ENCODE measurements around the gene EVL. TPM values are rescaled to one million over a fixed set of nuclear protein-coding genes. Genes with fewer than 3 reads are reported as not detected.
"Not testable (repeated sequence)": the region's sequence is repeated elsewhere in the genome, so short reads cannot be mapped to it uniquely, and the experiment has no call there.

Gene EVL
- total and polyA plus RNA-seq, 12 donors: 26.0 to 79.4 (median 47.6) TPM

DNA sequence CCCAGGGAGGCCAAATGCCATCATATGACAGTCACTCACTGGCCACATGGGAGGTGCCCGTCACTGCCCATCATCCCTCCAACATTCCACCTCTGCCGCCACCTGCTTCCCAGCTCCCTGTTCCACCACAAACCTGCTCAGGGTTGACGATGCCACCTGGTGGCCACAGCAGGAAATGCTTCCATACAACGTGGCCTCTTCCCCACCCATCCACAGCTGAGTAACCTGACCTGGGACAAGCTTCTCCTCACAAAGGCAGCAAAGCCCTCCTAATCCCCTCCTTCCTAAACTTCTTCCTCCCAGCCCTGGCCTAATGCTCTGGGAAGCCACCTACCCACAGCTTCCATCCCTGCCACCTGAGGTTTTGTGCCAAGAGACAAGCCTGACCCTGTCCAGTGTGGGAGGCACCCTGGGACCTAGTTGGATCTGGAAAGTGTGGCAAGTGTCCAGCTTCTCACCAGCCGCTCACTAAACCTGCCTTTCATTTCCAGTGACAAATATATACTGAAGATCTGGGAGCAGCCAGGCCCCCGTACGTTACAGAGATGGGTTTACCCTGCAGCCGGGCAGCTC lies 89.9 kb downstream of the EVL start:
- 60 to 68% methylated on average over 8 of the region's 8 CpGs for WGBS, 2 donors
- ATAC-seq (no peak), DNase-seq (peak in 1 of 2 donors; percentile 14)
- H3K36me3 ChIP-seq: no peaks in the 10 kb centered on the region
- peaks cover 10 to 45% (median 34%) of the 10 kb centered on the region in 7 donors for H3K27me3 ChIP-seq
- no peak overlapping the region for H3K4me3 ChIP-seq
- intact Hi-C loops (cut with DNase I): no loop called here
- peaks cover 0 to 16% (median 14%) of the 10 kb centered on the region in 9 donors for H3K4me1 ChIP-seq
- TF ChIP-seq, protein P1, sequence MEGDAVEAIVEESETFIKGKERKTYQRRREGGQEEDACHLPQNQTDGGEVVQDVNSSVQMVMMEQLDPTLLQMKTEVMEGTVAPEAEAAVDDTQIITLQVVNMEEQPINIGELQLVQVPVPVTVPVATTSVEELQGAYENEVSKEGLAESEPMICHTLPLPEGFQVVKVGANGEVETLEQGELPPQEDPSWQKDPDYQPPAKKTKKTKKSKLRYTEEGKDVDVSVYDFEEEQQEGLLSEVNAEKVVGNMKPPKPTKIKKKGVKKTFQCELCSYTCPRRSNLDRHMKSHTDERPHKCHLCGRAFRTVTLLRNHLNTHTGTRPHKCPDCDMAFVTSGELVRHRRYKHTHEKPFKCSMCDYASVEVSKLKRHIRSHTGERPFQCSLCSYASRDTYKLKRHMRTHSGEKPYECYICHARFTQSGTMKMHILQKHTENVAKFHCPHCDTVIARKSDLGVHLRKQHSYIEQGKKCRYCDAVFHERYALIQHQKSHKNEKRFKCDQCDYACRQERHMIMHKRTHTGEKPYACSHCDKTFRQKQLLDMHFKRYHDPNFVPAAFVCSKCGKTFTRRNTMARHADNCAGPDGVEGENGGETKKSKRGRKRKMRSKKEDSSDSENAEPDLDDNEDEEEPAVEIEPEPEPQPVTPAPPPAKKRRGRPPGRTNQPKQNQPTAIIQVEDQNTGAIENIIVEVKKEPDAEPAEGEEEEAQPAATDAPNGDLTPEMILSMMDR (IDR thresholded peaks at IDR 0.05): peak; percentile 18 to 51 (median 44)
- no peak overlapping the region for H3K27ac ChIP-seq
- H3K9me3 ChIP-seq: peaks cover 0 to 12% (median 6%) of the 10 kb centered on the region in 11 donors

DNA sequence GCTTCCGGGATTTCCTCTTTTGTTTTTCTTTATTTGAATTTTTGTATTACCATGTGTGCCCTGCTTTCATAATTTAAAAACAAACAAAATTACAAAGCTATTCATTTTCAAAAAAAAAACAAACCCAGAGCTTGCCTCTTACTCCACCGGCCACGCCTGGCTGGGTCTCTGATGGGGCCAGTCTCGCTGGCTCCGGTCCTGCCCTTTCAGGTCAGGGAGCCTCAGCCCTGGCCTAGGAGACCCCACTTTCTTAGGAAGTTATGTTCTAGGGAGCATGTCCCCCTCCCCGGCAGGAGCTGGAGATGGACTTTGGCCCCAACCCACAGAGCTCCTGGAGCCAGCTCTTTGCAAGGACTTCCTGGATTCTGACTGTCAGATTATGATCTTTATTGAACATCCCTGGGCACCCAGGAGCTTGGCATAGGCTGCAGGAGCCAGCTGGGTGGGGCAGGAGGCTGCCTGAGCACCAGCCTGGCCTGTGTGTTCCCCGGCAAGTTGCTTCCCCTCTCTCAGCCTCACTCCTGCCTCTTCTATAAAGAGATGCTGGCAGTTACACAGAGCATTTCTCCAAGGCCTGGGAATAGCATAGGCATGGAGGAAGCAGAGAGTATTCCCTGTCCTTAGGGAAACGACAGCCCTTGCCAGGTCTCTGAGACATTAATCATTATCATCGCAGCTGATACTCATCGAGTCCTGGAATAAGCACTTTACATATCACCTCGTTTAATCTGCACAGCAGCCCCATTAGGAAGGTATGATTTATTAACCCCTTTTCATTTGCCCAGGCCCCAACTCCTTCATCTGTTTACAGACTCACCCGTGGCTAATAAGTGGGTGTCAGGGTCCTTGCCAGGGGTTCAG lies 90.8 kb downstream of the EVL start:
- no peaks in the 10 kb centered on the region for H3K36me3 ChIP-seq
- H3K9me3 ChIP-seq: peaks cover 0 to 12% (median 6%) of the 10 kb centered on the region in 11 donors
- WGBS, 2 donors: 75 to 78% methylated on average over 12 of the region's 12 CpGs
- H3K4me1 ChIP-seq: peaks cover 0 to 16% (median 14%) of the 10 kb centered on the region in 9 donors
- H3K27ac ChIP-seq: no peak overlapping the region
- intact Hi-C loops (cut with DNase I): no loop called here
- DNase-seq: no peak
- peaks cover 10 to 49% (median 42%) of the 10 kb centered on the region in 7 donors for H3K27me3 ChIP-seq
- H3K4me3 ChIP-seq: no peak overlapping the region
- ATAC-seq: no peak
- TF ChIP-seq, protein P1 (IDR thresholded peaks at IDR 0.05): no peak

DNA sequence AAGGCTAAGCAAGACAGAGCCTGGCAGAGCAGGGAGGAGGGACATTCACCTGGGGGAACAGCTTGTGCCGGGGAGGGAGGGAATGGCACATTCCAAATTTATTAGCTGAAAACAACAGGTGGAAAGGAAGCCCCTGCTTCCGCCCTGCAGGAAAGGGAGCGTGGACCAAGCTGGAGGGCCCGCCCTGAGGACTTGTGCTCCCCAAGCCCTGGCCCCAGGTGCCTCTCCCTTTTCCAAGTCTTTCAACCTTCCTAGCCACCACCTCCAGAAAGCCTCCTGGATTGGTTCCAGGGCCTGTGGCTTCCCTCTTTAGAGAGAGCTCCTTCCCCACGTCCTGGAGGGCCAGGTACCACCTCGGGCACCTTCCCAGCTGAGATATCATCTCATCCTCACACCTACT lies 91.6 kb downstream of the EVL start:
- no peaks in the 10 kb centered on the region for H3K36me3 ChIP-seq
- WGBS, 2 donors: 76 to 80% methylated on average over 6 of the region's 6 CpGs
- TF ChIP-seq, protein P1 (IDR thresholded peaks at IDR 0.05): no peak
- peaks cover 0 to 16% (median 14%) of the 10 kb centered on the region in 9 donors for H3K4me1 ChIP-seq
- DNase-seq (peak in 1 of 2 donors; percentile 3), ATAC-seq (no peak)
- no peak overlapping the region for H3K4me3 ChIP-seq
- peaks cover 10 to 51% (median 49%) of the 10 kb centered on the region in 7 donors for H3K27me3 ChIP-seq
- peaks cover 0 to 12% (median 6%) of the 10 kb centered on the region in 11 donors for H3K9me3 ChIP-seq
- H3K27ac ChIP-seq: no peak overlapping the region
- intact Hi-C loops (cut with DNase I): no loop called here

DNA sequence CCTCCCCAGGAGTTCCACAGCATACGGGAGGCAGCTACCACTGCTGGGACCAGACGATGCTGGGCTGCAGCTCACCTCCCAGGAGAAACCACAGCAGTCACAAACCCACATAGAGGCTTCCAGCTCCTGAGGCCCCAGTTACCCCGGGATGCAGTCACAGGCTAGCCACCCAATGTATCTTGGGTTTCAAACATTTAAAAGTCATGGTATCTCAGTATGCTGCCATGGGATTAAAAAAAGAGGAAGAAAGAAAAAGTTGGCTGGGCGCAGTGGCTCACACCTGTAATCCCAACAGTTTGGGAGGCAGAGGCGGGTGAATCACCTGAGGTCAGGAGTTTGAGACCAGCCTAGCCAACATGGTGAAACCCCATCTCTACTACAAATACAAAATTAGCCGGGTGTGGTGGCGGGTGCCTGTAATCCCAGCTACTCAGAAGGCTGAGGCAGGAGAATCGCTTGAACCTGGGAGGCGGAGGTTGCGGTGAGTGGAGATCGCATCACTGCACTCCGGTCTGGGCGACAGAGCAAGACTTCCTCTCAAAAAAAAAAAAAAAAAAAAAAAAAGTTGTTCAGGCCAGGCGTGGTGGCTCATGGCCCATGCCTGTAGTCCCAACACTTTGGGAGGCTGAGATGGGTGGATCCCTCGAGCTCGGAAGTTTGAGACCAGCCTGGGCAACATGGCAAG lies 92.5 kb downstream of the EVL start:
- ATAC-seq; DNase-seq; intact Hi-C loops (cut with DNase I); H3K27ac ChIP-seq; H3K4me3 ChIP-seq; H3K36me3 ChIP-seq: not testable (repeated sequence)
- Histone ChIP-seq H3K27me3 (peaks cover 10 to 51% (median 47%) of the 10 kb centered on the region in 7 donors), H3K4me1 (peaks cover 0 to 16% (median 14%) of the 10 kb centered on the region in 9 donors), H3K9me3 (peaks cover 0 to 12% (median 6%) of the 10 kb centered on the region in 11 donors)
- 85 to 88% methylated on average over 16 of the region's 16 CpGs for WGBS, 2 donors

All from heart right ventricle (tissue), 16 donors.